Duodenal mucosa (tissue), 2 donors: Measurements from ENCODE around the gene CACNA2D3.

Experiments used
- H3K27ac ChIP-seq: one replicate; pipeline ENCODE4 v1.7.0; 2013; ENCODE audit warnings: low read depth, low read length
- H3K27me3 ChIP-seq, 2 donors: one replicate each; pipeline ENCODE4 v1.7.0; 2013; ENCODE audit warnings: low read length in 2 of 2, control low read depth in 1 of 2; ENCODE audit not compliant: insufficient read depth in 2 of 2, control insufficient read depth in 1 of 2
- H3K36me3 ChIP-seq, 2 donors: one replicate each; pipeline ENCODE4 v1.7.0; 2013; ENCODE audit warnings: low read length in 2 of 2, control low read depth in 1 of 2; ENCODE audit not compliant: insufficient read depth in 2 of 2, control insufficient read depth in 1 of 2
- H3K4me1 ChIP-seq, 2 donors: one replicate each; pipeline ENCODE4 v1.7.0; 2013; ENCODE audit warnings: low read length in 2 of 2, control low read depth in 1 of 2; ENCODE audit not compliant: insufficient read depth in 2 of 2, control insufficient read depth in 1 of 2
- H3K4me3 ChIP-seq, 2 donors: one replicate each; pipeline ENCODE4 v1.7.0; 2013; ENCODE audit warnings: low read length in 2 of 2, low read depth in 1 of 2
- H3K9ac ChIP-seq, 2 donors: one replicate each; pipeline ENCODE4 v1.7.0; 2013; ENCODE audit warnings: low read length in 2 of 2, low read depth in 1 of 2
- H3K9me3 ChIP-seq, 2 donors: one replicate each; pipeline ENCODE4 v1.7.0; 2013; ENCODE audit warnings: low read length in 2 of 2, control low read depth in 1 of 2; ENCODE audit not compliant: control insufficient read depth in 1 of 2

Gene CACNA2D3

DNA sequence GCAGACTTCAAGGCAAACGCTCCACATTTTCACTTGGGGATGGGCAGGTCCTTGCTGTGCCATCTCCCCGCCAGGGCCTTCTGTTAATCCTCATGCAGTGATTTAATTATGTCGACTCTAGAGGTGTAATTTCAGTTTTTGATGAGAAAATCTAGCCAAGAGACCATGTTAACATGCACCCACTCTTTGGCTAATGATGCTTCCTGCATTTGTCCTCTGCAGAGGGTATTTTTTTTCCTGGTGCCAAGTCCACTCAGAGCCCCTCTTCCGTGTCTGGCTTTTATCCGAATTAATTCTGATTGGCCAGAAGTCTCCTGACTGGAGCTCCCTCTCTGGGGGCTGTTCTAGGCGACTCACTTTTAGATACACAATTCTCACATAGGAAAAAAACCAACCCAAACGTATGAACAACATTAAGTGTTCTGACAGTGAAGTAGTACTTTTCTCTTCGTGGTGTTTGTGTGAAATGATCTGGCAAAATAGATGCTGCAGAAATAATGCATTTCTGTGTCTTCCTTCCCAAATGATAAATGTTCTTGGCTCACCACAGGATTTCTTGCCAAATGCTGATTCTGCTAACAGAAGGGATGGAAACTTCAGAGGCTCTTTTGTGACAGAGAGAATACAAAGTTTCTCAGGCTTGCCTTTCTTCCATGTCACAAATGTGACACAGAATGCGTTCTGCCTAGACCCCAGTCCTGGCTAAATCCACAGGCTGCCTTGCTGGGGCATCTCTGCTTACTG lies 190.0 kb downstream of the CACNA2D3 start:
- Histone ChIP-seq H3K36me3 (no peaks in the 10 kb centered on the region), H3K9me3 (no peaks in the 10 kb centered on the region), H3K9ac (no peak overlapping the region), H3K4me1 (no peaks in the 10 kb centered on the region), H3K27ac (no peak overlapping the region), H3K4me3 (no peak overlapping the region), H3K27me3 (no peaks in the 10 kb centered on the region)

DNA sequence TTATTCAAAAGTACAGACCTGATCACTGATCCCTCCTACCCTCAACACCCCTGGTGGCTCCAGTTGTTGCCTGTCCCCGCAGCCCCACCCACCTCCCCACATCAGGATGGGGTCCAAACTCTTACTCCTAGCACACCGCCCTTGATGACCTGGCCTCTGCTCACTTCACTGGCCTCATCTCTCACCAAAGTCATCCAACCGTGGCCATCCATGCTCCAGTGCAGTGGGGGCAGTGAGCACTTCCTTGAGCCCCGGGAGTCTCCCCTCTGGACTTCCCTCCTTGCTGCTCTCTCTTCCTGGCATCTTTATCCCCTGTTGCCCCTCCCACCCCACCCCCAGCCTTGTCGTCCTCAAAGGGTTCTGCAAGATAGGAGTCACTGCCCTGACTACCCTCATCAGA lies 191.1 kb downstream of the CACNA2D3 start:
- Histone ChIP-seq H3K4me1 (no peaks in the 10 kb centered on the region), H3K9me3 (no peaks in the 10 kb centered on the region), H3K27me3 (no peaks in the 10 kb centered on the region), H3K4me3 (no peak overlapping the region), H3K9ac (no peak overlapping the region), H3K36me3 (no peaks in the 10 kb centered on the region), H3K27ac (no peak overlapping the region)

DNA sequence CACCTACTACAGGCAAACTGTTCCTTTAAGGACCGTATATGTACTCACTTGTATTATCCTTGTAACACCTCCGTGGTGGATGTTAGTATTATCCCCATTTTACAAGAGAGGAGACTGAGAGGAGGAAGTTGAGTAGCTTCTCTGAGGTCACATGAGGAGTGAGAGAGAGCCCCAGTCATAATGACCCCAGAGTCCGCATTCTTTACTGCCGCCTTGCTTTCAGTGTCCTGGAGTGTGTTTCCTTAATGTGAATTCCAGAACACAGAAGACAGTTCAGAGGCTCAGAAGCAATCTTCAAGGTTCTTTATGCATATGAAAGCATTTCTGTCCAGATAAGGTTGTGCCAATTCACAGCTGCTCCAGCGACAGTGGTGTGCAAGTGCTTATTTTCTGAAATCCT lies 199.2 kb downstream of the CACNA2D3 start:
- Histone ChIP-seq H3K9ac (no peak overlapping the region), H3K27me3 (no peaks in the 10 kb centered on the region), H3K36me3 (no peaks in the 10 kb centered on the region), H3K4me1 (no peaks in the 10 kb centered on the region), H3K4me3 (no peak overlapping the region), H3K9me3 (no peaks in the 10 kb centered on the region), H3K27ac (no peak overlapping the region)

DNA sequence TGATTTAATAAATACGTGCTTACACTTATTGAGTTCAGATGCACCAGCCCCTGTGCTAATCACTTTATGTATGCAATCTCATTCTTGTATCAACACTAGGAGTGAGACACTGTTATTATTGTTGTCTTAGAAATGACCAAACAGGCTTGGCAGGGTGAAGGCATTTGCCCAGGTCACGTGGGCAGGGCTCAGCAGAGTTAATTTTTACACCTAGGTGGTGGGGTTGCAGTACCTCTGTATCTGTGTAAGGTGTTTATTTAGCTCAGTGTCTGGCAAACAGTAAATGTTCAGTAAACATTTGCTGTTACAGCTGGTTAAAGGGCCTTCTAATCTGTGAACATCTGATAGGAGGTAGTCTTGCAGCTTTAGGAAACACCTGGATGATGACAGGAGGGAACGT lies 200.0 kb downstream of the CACNA2D3 start:
- H3K27me3 ChIP-seq: no peaks in the 10 kb centered on the region
- no peak overlapping the region for H3K9ac ChIP-seq
- no peaks in the 10 kb centered on the region for H3K9me3 ChIP-seq
- H3K27ac ChIP-seq: no peak overlapping the region
- H3K4me3 ChIP-seq: no peak overlapping the region
- H3K36me3 ChIP-seq: no peaks in the 10 kb centered on the region
- no peaks in the 10 kb centered on the region for H3K4me1 ChIP-seq

DNA sequence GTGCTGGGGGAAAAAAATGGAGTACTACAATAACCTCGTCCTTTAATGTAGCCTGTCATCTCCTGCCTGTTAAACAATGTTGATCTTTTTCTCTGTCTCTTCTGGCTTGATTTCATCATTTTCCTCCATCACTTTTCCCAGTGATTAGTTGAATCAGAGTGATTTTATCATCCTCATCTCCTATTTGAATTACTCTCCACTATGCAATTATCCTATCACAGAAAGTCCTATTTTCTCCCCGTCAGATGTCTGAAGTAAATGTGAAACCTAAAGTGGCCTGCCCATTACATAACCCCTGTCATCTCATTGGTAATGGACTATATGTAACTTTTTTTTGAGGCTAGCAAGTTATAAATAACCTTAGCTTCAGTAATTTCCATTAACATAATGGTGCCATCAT lies 201.8 kb downstream of the CACNA2D3 start:
- Histone ChIP-seq H3K27ac (no peak overlapping the region), H3K9me3 (no peaks in the 10 kb centered on the region), H3K27me3 (no peaks in the 10 kb centered on the region), H3K9ac (no peak overlapping the region), H3K4me1 (no peaks in the 10 kb centered on the region), H3K4me3 (no peak overlapping the region), H3K36me3 (no peaks in the 10 kb centered on the region)

DNA sequence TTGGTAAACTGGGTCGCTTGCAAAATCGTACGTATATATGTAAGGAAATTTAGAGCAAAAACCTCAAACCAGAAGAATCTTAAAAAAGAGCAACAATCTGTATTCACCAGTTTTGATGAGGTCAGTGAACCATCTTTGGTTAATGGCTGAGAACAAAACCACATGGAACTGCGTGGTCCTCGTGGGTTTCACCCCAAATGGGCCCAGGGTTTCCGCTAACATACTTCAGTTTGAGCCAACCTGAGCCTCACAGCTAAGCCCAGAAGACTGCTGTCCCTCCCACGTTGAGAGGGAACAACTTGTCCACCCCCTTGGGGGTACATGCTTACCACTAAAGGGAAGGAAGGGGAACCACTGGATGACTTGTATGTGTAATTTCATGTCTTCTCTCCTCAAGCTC lies 204.6 kb downstream of the CACNA2D3 start:
- no peak overlapping the region for H3K9ac ChIP-seq
- H3K27ac ChIP-seq: no peak overlapping the region
- H3K9me3 ChIP-seq: no peaks in the 10 kb centered on the region
- H3K36me3 ChIP-seq: no peaks in the 10 kb centered on the region
- no peaks in the 10 kb centered on the region for H3K4me1 ChIP-seq
- H3K27me3 ChIP-seq: no peaks in the 10 kb centered on the region
- H3K4me3 ChIP-seq: no peak overlapping the region

DNA sequence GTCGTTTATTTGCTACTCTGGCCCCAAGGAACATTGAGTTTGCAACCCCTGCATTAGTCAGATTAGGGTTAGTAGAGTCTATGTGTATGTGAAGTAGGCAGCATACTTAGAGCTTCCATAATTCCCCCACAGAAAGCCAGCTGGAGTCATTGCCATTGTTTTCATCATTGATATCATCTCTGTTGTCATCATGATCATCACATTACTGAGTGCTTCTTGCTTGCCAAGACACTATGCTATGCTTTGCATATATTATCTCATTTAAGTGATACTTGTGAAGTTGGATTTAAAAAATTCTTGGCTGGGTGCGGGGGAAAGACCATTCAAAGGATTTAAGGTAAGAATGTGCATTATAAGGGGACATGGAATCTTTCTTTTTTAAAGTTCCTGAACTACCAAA lies 209.0 kb downstream of the CACNA2D3 start:
- no peaks in the 10 kb centered on the region for H3K27me3 ChIP-seq
- no peak overlapping the region for H3K9ac ChIP-seq
- H3K27ac ChIP-seq: no peak overlapping the region
- no peaks in the 10 kb centered on the region for H3K9me3 ChIP-seq
- no peaks in the 10 kb centered on the region for H3K36me3 ChIP-seq
- no peak overlapping the region for H3K4me3 ChIP-seq
- no peaks in the 10 kb centered on the region for H3K4me1 ChIP-seq

DNA sequence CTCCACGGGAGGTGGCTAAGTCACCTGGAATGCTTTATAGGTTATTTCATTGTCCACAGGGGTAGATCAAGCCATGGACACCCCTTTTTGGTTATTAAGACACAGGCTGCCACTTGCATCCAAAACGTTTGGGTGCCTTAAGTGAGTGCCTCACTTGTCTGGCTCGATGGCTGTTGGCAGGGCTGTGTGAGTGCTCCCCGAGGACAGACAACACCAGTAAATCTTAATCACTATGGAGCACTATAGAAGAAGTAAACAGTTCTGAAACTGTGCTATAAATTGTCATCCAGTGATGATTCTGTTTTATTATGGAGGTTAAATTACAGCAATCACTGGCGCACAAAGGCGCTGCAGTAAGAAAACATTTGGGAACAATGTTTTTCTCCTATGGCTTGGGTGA lies 215.5 kb downstream of the CACNA2D3 start:
- Histone ChIP-seq H3K4me1 (no peaks in the 10 kb centered on the region), H3K27ac (no peak overlapping the region), H3K9ac (no peak overlapping the region), H3K4me3 (no peak overlapping the region), H3K27me3 (no peaks in the 10 kb centered on the region), H3K36me3 (no peaks in the 10 kb centered on the region), H3K9me3 (no peaks in the 10 kb centered on the region)

DNA sequence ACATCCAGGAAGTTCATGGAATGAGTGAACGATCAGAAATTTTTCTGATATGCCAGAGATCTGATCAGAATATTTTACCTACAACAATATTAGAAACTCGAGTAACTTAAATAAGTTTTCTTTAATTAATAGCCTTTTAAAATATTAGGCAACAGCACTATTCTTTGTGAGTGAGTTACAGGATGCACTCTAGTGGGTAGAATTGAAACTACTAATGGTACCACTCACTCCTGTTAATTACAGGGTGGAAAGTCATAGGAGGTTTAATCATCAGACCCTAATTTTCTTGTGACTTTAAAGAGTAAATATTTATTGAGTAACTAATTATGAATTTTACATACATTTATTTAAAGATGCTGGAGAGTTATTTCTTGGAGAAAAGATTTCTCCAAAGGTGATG lies 217.3 kb downstream of the CACNA2D3 start:
- Histone ChIP-seq H3K9ac (no peak overlapping the region), H3K27ac (no peak overlapping the region), H3K9me3 (no peaks in the 10 kb centered on the region), H3K36me3 (no peaks in the 10 kb centered on the region), H3K27me3 (peaks cover 0 to under 1% of the 10 kb centered on the region in 2 donors), H3K4me1 (no peaks in the 10 kb centered on the region), H3K4me3 (no peak overlapping the region)

DNA sequence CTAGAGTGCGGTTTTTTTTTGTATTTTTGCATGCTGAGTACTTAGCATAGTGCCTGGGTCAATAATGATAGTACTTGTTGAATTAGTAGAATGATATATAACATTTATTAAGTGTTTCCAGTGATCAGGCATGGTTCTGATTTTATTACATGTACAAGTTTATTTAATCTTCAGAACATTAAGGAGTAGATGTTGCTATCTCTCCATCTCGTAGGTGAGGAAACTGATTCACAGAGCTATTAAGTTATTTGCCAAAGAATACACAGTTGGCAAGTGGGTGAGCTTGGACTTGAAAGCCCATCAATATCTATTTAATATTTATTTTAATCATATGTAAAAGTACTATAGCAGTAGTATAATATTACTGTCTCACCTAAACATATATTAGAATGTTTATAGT lies 219.5 kb downstream of the CACNA2D3 start:
- H3K36me3 ChIP-seq: no peaks in the 10 kb centered on the region
- no peak overlapping the region for H3K27ac ChIP-seq
- no peak overlapping the region for H3K4me3 ChIP-seq
- H3K9ac ChIP-seq: no peak overlapping the region
- H3K27me3 ChIP-seq: peaks cover 0 to 4% of the 10 kb centered on the region in 2 donors
- H3K4me1 ChIP-seq: no peaks in the 10 kb centered on the region
- no peaks in the 10 kb centered on the region for H3K9me3 ChIP-seq

DNA sequence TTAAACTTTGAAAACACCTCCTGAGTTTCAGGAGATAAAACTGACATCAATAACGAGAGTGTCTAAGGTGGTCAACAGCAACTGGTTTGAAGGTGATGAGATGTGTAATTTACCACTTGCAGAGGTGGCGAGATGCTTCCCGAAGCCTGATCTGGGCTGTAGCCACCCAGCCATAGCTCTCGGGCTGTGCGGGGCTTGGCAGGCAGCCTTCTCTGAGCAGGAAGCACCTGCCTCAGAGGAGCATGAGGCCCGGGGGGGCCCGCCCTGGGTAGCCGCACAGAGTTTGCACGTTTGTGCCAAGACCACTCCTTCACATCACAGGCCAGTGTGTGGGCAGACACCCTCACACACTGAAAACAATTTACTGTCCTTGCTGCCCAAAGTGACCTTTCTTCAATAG lies 220.3 kb downstream of the CACNA2D3 start:
- Histone ChIP-seq H3K9me3 (no peaks in the 10 kb centered on the region), H3K27ac (no peak overlapping the region), H3K27me3 (peaks cover 0 to 4% of the 10 kb centered on the region in 2 donors), H3K36me3 (no peaks in the 10 kb centered on the region), H3K4me3 (no peak overlapping the region), H3K9ac (no peak overlapping the region), H3K4me1 (no peaks in the 10 kb centered on the region)
